Left ventricle myocardium superior (tissue), 1 donor: ENCODE results near the gene RASAL2. TPM values are rescaled to one million over a fixed set of nuclear protein-coding genes. Genes with fewer than 3 reads are reported as not detected.
A peak's percentile ranks its signal among the peaks of the same experiment; 100 is the strongest.

Experiments used
- ATAC-seq: fragments of 200-7000 bp; cut with Tn5 transposase; one replicate; pipeline ENCODE4 v1.9.1; 2020; ENCODE audit warnings: mild to moderate bottlenecking, moderate library complexity
- DNase-seq: peaks from one replicate; pipeline ENCODE4 v3.0.0-alpha.2; 2020
- intact Hi-C: fragments of 100-400 bp; cut with micrococcal nuclease; formaldehyde crosslinking; loops from one replicate; pipeline ENCODE4 v1.11.0; 2022
- total RNA-seq: library from RNA; stranded (reverse); fragmentation: NEBNext Ultra II Directional; extraction: Animal tissue kit (Norgen Biotek cat#: 25700); gene quantifications from one replicate; pipeline ENCODE4 v1.2.1, GENCODE V29; 2021
- donor health status: DM: no; HTN: yes; CAD: no; lungs with severe emphysema.

Gene RASAL2
- total RNA-seq, 1 donor from 2014 or later = 26.4 TPM

DNA sequence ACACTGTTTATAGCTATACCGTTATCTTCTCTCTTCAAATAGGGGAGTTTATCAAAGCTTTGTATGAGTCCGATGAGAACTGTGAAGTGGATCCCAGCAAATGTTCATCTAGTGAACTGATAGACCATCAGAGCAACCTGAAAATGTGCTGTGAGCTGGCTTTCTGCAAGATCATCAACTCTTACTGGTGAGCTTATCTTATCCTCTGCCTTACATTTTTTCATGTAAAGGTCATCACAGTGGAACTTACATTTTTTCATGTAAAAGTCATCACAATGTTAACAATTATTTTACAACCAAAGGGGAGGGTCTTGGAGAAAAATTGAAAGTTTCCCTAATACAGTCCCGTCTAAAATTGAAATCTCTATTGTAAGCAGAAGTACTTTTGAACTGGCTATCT, 357.6 kb downstream of the RASAL2 start:
- DNase-seq (no peak), ATAC-seq (no peak)
- intact Hi-C loops = no loop called here

DNA sequence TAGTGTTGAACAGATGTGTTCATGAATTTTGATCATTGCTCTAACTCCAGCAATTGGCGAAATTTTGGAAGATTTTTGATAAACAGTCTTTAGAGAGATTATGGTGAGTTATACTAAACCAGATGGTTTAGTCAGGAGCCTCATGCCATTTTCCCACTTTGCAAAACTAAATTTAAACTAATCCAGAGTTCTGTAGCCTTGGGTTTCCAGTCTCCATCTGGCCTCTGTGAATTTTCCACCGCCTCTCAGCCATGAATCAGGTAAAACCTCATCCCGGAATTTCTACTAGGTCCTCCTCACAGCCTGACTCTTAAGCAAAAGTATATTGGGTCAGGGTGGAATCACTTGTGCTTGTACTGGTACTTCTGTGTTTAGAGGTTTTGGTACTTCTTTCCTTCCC, 358.1 kb downstream of the RASAL2 start:
- DNase-seq (no peak), ATAC-seq (no peak)
- intact Hi-C loops = no loop called here

DNA sequence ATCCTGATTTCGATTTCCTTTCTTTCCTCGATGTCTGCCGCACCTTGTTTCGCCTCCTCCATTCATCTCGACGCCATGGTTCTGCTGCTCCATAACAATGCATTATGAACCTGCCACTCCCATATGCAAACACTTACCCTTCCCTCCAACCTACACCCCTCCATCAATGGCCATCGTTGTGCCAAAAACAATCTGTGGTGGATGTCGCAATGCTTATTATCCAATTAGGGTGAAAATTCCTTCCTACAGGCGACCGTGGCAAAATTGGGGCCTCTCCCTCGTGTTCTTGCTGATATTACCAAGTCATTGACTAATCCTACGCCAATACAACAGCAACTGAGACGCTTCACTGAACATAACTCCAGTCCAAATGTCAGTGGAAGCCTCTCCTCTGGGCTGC, 362.6 kb downstream of the RASAL2 start:
- intact Hi-C loops = no loop called here
- ATAC-seq = no peak

GRCh38 chr1:178457651-178458050, 363.7 kb downstream of the RASAL2 start:
- ATAC-seq = no peak
- no peak for DNase-seq
- intact Hi-C loops = no loop called here

More for the DNA sequence above, 362.6 kb downstream of the RASAL2 start:
- no peak for DNase-seq

- ATAC-seq = peak; percentile 20
- DNase-seq = no peak
Measured at GRCh38 chr1:178458203-178458602, 364.3 kb downstream of the RASAL2 start.

GRCh38 chr1:178461104-178461503, 367.2 kb downstream of the RASAL2 start:
- no peak for DNase-seq
- ATAC-seq = peak; percentile 60
- intact Hi-C loops = no loop called here

More at GRCh38 chr1:178458203-178458602, 364.3 kb downstream of the RASAL2 start:
- intact Hi-C loops = no loop called here

DNA sequence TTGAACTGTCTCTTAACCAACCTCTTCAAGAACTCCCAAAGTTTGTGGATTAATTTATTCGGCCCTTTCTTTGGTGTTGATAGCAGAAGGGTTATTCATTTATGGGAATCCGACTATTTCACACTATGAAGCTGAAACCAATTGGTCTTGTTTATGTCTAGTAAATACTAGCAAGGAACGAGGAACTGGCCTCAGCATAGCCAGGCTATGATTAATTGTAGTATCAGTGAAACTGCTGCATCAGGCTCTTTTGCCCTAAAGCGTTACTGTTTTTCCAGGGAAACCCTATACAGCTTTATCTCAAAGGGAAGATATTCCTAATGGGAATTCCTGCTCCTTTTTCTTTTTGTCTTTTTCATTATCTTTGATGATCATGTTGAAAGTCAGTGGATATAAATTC, 367.8 kb downstream of the RASAL2 start:
- intact Hi-C loops = no loop called here
- ATAC-seq (no peak), DNase-seq (no peak)

DNA sequence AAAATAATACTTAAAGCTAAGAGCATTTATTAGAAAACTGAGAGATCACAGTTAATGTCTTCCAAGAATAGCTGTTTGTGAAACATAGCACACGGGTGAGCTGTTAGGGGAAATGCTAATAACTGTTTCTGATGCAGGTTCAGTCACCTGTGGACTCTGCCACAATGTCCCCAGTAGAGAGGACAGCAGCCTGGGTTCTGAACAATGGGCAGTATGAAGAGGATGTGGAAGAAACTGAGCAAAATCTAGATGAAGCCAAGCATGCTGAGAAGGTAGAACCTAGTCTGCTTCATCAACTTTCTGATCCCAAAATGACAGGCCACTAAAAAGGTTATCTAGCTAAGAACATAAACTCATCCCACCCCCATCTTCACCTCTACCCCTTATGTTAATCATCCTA, 370.2 kb downstream of the RASAL2 start:
- no peak for ATAC-seq
- no peak for DNase-seq
- intact Hi-C loops = no loop called here

DNA sequence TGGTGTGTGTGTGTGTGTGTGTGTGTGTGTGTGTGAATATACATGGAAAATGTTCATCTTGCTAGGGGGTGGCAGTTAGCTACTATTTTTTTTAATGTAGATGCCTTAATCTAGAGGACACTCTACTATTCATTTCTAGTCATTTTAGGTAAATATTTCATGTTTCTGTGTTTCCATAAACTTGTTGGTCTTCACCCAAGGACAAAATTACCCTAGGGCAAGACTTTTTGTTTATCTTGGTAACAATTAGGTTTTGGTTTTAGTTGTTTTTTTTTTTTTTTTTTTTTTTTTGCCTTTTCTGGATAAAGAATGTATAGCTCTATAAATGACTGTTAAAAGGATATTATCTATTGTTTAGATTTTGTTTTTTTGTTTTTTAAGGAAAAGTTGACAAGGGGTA, 370.7 kb downstream of the RASAL2 start:
- intact Hi-C loops = no loop called here
- DNase-seq (no peak), ATAC-seq (no peak)

GRCh38 chr1:178465011-178465410, 371.1 kb downstream of the RASAL2 start:
- intact Hi-C loops = no loop called here
- no peak for ATAC-seq
- DNase-seq = no peak

- ATAC-seq (peak; percentile 80), DNase-seq (no peak)
- intact Hi-C loops = no loop called here
Measured at GRCh38 chr1:178467837-178468236, 373.9 kb downstream of the RASAL2 start.

GRCh38 chr1:178470411-178470960, 376.6 kb downstream of the RASAL2 start:
- intact Hi-C loops = no loop called here
- DNase-seq = no peak
- peak; percentile 14 for ATAC-seq

DNA sequence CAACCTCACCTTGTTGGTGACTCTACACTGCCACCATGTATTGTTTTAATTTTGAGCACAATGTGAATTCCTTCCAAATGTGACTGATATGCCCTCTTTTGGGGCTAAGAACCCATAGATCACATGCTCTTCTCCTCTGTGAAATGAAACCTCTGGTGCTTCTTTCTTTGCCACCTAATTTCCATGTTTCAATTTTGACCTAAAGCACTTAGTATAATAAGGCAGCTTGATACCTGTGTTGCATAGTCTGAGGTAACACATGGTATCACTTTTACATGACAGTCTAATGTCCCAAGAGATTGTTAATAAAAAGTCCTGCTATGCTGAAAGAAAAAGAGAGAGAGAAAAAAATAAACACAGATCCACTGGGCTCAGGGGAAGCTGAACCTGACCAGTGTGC, 378.6 kb downstream of the RASAL2 start:
- DNase-seq = no peak
- intact Hi-C loops = no loop called here
- ATAC-seq = no peak

GRCh38 chr1:178477373-178477772, 383.5 kb downstream of the RASAL2 start:
- DNase-seq (no peak), ATAC-seq (no peak)
- intact Hi-C loops = no loop called here

DNA sequence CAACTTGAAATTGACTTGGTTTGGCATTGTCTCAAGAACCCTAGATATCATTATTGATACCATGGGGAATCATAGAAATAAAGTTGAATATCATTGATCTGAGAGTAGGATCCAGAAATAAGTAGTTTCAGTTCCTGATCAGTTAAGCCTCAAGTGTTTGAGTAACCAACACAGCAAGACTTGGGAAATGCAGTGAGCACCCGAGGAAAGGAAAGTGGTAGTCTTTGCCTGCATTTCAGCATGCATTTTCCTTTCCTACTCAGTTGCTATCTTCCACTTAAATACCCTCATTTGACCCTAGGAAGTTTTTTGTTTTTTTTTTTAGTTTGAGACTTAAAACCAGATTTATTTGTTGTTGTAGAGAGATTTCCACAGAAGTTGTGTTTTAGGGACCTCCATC, 383.9 kb downstream of the RASAL2 start:
- intact Hi-C loops = no loop called here
- DNase-seq (no peak), ATAC-seq (no peak)

GRCh38 chr1:178483251-178483957, 389.5 kb downstream of the RASAL2 start:
- intact Hi-C loops = no loop called here
- ATAC-seq (no peak), DNase-seq (no peak)

DNA sequence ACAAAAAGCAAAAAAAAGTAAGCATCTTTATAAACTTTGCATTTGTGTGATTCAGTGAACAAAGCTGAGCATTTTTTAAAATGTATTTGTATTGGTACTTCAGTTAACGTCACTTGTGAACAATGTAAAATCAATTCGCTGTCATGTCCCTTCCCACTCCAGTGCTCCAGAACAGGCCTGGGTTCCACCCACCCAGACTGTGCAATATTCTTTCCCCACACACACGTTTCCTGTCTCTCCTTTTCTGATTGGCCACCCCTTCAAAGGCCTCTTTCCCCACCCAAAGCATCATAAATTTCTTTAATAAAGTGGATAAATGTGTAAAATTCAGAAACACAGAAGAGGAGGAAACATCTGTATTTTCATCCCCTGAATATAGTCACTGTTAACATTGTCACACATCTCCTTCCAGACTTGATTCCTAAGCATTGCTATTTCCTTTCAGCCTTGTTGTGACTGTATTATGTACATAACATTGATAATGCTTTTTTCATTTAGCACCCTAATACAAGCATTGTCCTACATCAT, 390.9 kb downstream of the RASAL2 start:
- ATAC-seq (no peak), DNase-seq (no peak)
- intact Hi-C loops = no loop called here

GRCh38 chr1:178485541-178485981, 391.7 kb downstream of the RASAL2 start:
- DNase-seq = no peak
- intact Hi-C loops = no loop called here
- no peak for ATAC-seq

DNA sequence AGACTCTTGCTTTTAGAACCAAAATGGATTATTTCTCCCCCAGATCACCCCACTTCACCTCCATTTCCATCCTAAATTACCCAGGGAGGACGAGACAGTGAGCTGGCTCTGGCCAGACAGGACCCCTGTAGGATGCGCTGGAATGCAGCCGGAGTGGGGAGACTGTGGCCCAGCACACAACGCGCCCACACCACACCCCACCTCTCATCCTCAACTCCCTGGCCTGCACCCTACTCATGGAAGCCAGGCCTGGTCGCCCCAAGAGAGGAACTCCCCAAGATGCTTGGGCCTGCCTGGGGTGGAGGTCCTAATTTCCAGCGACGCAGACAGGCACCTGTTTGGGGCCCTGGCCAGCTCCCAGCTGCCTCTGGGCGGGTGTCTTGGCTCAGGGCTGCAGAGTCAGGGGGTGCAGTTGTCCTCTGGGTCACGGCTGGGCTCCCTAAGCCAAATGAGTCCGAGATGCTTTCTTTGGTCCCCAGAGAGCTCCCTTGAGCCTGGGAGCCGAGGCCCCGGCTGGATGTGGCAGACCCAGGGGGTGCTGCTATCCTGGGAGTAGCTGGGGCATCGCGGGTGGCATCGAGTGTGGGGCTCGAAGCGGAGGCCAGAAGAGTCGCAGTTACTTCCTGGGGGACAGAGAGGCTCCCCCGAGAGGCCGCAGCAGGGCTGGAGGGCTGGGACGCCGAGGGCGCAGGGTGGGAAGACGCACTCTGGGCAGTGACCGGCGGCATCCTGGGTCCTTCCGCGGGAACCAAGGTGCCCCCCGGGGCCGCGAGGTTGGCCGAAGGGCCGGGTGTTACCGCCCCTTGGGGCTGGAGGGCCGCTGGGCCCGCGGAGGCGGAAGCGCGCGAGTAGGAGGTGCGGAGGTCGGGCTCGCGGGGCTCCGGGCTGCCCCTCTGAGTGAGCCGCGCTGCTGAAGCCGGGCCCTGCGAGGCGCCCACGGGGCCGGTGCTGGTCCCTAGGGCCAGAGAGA, 392.5 kb downstream of the RASAL2 start:
- intact Hi-C loops = no loop called here
- DNase-seq (no peak), ATAC-seq (peak; percentile 70)

DNA sequence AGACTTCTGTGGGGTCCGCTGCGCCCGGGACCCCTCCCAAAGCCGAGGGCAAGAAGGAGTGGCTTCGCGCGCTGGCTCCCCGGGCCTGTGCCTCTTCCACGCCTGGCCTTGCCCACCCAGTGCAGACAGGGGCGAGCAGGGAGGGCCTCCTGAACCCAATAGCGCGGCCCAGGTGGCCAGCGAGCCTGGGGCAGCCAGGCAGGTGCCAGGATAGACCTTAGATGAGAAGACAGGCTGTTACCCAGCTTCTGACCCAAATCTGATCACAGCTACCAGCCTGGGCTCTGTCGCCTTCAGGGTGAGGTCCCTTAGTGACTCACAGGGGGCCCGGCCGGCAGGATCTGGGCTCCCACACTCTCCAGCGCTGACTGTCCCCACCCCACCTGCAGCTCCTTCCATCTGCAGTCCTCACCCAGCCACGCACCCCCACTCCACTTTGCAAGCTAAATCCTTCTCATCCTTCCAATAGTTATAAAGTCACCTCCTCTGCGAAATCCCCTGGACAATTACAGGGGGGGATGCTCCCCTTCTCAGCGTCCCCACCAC, 393.2 kb downstream of the RASAL2 start:
- DNase-seq (no peak), ATAC-seq (peak; percentile 28)
- intact Hi-C loops = no loop called here
